DOHH2 (cell line): ENCODE data around the gene USP28.
A peak's percentile ranks its signal among the peaks of the same experiment; 100 is the strongest.

Experiments used
- H3F3A ChIP-seq: fragments of 200-600 bp; sonication (generic), shearing (Covaris generic); 2 replicates; pipeline ENCODE4 v1.6.0; 2016; ENCODE audit warnings: antibody characterized with exemption, mild to moderate bottlenecking; ENCODE audit not compliant: control insufficient read depth, insufficient read depth
- H3K27ac ChIP-seq: fragments of 200-600 bp; sonication (generic); 2 replicates; pipeline ENCODE4 v1.5.1; 2014; ENCODE audit warnings: low read depth, mild to moderate bottlenecking, low read length, moderate library complexity
- H3K27me3 ChIP-seq: fragments of 200-600 bp; sonication (generic); 2 replicates; pipeline ENCODE4 v1.6.1; 2014; ENCODE audit warnings: mild to moderate bottlenecking, low read length, mixed read lengths; ENCODE audit not compliant: control insufficient read depth
- H3K36me3 ChIP-seq: fragments of 200-600 bp; sonication (generic); 2 replicates; pipeline ENCODE4 v1.6.1; 2014; ENCODE audit warnings: mild to moderate bottlenecking, low read length, moderate library complexity, mixed read lengths; ENCODE audit not compliant: control insufficient read depth
- H3K4me1 ChIP-seq: fragments of 200-600 bp; sonication (generic); 2 replicates; pipeline ENCODE4 v1.6.1; 2014; ENCODE audit warnings: mild to moderate bottlenecking, low read length, mixed read lengths; ENCODE audit not compliant: control insufficient read depth
- H3K4me2 ChIP-seq: fragments of 200-600 bp; sonication (generic); 2 replicates; pipeline ENCODE4 v1.6.0; 2014; ENCODE audit warnings: mild to moderate bottlenecking, low read length, moderate library complexity
- H3K4me3 ChIP-seq: fragments of 200-600 bp; sonication (generic); 2 replicates; pipeline ENCODE4 v1.5.1; 2014; ENCODE audit warnings: mild to moderate bottlenecking, low read length, mixed read lengths
- H3K79me2 ChIP-seq: fragments of 200-600 bp; sonication (generic); 2 replicates; pipeline ENCODE4 v1.6.1; 2014; ENCODE audit warnings: mild to moderate bottlenecking, low read length, mixed read lengths; ENCODE audit not compliant: control insufficient read depth
- H3K9me2 ChIP-seq: fragments of 200-600 bp; sonication (generic); replicated peaks from 2 replicates; pipeline ENCODE4 v1.6.1; 2014; ENCODE audit warnings: mild to moderate bottlenecking, low read length, mixed read lengths; ENCODE audit not compliant: control insufficient read depth
- H3K9me3 ChIP-seq: fragments of 200-600 bp; sonication (generic); 2 replicates; pipeline ENCODE4 v1.6.1; 2014; ENCODE audit warnings: antibody characterized with exemption, low read length, mixed read lengths; ENCODE audit not compliant: control insufficient read depth, insufficient read depth
- H4K20me1 ChIP-seq: fragments of 200-600 bp; sonication (generic); 2 replicates; pipeline ENCODE4 v1.6.0; 2014; ENCODE audit warnings: low read depth, mild to moderate bottlenecking, antibody characterized with exemption, low read length, moderate library complexity; ENCODE audit not compliant: control insufficient read depth, insufficient read depth
- EZH2phosphoT487 ChIP-seq: fragments of 200-600 bp; sonication (generic); IDR thresholded peaks from 2 replicates; pipeline ENCODE4 v1.6.1; 2017; ENCODE audit warnings: borderline replicate concordance, mild to moderate bottlenecking, antibody characterized with exemption, low read length, moderate library complexity, mixed read lengths
- TF ChIP-seq, protein P1 (sequence below): fragments of 200-600 bp; sonication (generic); IDR thresholded peaks from one replicate; pipeline ENCODE4 v1.5.1; 2014; ENCODE audit warnings: antibody characterized with exemption, mild to moderate bottlenecking, low read depth, low read length; ENCODE audit not compliant: poor library complexity, severe bottlenecking

USP28 gene

DNA sequence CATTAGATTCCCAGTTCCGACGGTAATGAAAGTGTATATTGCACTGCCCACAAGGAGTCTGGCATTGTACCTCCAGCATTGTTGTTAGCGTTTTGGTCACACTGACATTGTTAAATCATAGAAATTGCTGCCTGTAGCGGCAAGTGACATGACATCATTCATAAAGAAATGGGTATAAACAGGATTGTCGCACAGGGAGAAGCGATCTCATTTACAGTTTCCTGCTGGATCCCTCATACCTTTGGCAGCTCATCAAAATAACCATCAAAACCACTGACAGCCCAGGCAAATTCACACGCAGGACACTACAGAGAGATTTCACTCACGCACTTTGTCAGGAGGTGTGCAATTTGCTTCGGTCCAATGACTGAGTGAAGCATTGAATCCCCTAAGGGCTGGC, 32.7 kb upstream of the USP28 start:
- peaks cover 42% of the 10 kb centered on the region for H3K27me3 ChIP-seq
- H3K4me3 ChIP-seq: peak overlapping the region; percentile 5; the same call in 1 of the 2 replicates
- TF ChIP-seq EZH2phosphoT487: peak; percentile 37; the same call in 1 of the 2 replicates
- TF ChIP-seq, protein P1, sequence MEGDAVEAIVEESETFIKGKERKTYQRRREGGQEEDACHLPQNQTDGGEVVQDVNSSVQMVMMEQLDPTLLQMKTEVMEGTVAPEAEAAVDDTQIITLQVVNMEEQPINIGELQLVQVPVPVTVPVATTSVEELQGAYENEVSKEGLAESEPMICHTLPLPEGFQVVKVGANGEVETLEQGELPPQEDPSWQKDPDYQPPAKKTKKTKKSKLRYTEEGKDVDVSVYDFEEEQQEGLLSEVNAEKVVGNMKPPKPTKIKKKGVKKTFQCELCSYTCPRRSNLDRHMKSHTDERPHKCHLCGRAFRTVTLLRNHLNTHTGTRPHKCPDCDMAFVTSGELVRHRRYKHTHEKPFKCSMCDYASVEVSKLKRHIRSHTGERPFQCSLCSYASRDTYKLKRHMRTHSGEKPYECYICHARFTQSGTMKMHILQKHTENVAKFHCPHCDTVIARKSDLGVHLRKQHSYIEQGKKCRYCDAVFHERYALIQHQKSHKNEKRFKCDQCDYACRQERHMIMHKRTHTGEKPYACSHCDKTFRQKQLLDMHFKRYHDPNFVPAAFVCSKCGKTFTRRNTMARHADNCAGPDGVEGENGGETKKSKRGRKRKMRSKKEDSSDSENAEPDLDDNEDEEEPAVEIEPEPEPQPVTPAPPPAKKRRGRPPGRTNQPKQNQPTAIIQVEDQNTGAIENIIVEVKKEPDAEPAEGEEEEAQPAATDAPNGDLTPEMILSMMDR: no peak
- no peaks in the 10 kb centered on the region for H3F3A ChIP-seq
- H3K36me3 ChIP-seq: no peaks in the 10 kb centered on the region
- peaks cover 26% of the 10 kb centered on the region for H3K4me1 ChIP-seq
- no peaks in the 10 kb centered on the region for H3K79me2 ChIP-seq
- no peaks in the 10 kb centered on the region for H3K9me2 ChIP-seq
- no peaks in the 10 kb centered on the region for H4K20me1 ChIP-seq
- no peaks in the 10 kb centered on the region for H3K9me3 ChIP-seq
- peak overlapping the region; percentile 20 for H3K4me2 ChIP-seq
- H3K27ac ChIP-seq: no peak overlapping the region

GRCh38 chr11:113907681-113908080, 32.3 kb upstream of the USP28 start:
- TF ChIP-seq, protein P1: no peak
- TF ChIP-seq EZH2phosphoT487: no peak
- Histone ChIP-seq H3K4me3 (peak overlapping the region; percentile 5; the same call in 1 of the 2 replicates), H3K9me2 (no peaks in the 10 kb centered on the region), H4K20me1 (no peaks in the 10 kb centered on the region), H3K4me1 (peaks cover 26% of the 10 kb centered on the region), H3K9me3 (no peaks in the 10 kb centered on the region), H3F3A (no peaks in the 10 kb centered on the region), H3K36me3 (no peaks in the 10 kb centered on the region), H3K4me2 (peak overlapping the region; percentile 20), H3K79me2 (no peaks in the 10 kb centered on the region), H3K27me3 (peaks cover 42% of the 10 kb centered on the region), H3K27ac (no peak overlapping the region)

- H3K79me2 ChIP-seq: no peaks in the 10 kb centered on the region
- H3F3A ChIP-seq: no peaks in the 10 kb centered on the region
- peaks cover 42% of the 10 kb centered on the region for H3K27me3 ChIP-seq
- no peaks in the 10 kb centered on the region for H3K9me2 ChIP-seq
- no peaks in the 10 kb centered on the region for H4K20me1 ChIP-seq
- TF ChIP-seq, protein P1: no peak
- no peak for TF ChIP-seq EZH2phosphoT487
- no peaks in the 10 kb centered on the region for H3K36me3 ChIP-seq
- H3K27ac ChIP-seq: no peak overlapping the region
- H3K9me3 ChIP-seq: no peaks in the 10 kb centered on the region
- no peak overlapping the region for H3K4me3 ChIP-seq
- H3K4me1 ChIP-seq: peaks cover 26% of the 10 kb centered on the region
- H3K4me2 ChIP-seq: no peak overlapping the region
These were observed 31.8 kb upstream of the USP28 start for GRCh38 chr11:113907152-113907551.
